ENCODE results near the gene SRP9.
A peak's percentile ranks its signal among the peaks of the same experiment; 100 is the strongest.

The SRP9 gene, protein sequence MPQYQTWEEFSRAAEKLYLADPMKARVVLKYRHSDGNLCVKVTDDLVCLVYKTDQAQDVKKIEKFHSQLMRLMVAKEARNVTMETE

DNA sequence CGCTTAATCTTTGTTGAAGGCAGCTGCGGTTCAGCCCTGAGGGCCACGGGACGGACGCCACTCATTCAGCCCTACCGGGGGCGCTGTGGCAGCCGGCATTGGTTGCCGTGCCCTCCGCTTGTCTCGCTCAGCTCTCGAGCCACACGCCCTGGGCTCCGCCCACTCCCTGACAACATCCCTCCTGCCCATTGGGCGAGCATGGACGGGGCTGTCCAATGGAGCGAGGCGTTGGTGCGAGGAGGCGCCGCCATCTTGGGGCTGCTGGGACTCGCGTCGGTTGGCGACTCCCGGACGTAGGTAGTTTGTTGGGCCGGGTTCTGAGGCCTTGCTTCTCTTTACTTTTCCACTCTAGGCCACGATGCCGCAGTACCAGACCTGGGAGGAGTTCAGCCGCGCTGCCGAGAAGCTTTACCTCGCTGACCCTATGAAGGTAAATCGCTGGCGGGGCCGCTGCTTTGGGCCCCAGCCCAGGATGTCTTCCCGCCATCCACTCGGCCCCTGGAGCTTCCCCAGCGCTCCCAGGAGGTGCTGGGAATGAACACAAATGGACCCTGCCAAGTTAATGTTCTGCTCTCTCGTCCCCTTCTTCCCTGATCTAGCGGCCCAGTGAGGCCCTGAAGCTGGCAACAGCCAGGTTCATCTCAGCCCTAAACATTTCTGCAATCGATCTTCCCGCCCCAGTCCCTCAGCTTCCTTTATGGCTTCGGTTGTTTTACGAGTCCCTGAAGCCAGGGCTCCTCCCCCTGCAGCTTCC lies at the start of gene SRP9:
TSS of gene SRP9 (plus strand) at position 244 of the 754 bp plus-strand sequence. CDS start at position 359, 115 bp downstream.
- peak; percentile 70 to 92 for DNase-seq

DNA sequence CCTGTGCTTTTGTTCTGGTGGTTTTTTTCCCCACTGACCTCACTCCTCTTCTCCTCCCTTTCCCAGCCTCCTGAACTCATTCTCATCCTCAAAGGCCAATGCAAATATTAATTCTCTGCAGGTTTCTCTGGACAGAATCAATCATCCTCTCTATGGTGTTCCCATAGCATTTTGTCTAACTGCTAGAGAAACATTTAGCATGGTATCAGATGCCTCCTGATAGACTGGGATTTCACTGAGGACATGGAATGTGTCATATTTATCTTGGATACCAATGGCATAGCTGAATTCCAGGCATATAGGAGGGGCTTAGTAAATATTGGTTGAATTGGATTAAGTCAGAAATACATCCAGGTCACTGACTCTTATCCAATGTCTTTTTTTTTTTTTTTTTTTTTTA lies 46.1 kb upstream of the SRP9 start:
- no peak for DNase-seq

DNA sequence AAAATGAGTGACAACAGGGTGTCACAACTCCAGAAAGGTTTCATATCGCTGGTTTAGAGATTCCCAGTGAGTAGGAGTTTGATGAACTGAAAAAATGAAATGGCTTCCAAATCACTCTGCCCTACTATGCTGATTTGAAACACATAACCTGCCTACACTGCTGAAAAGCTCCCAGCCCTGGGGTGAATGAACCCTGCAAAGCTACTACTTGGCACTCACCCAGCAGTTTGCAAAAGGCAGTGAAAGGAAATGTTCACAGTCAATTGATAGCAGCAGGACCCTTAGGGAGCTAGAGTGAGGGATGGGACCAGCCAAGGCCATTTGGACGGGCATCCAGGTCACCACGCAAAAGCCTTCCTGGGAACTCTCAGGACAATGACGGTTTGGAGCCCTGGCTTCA lies 44.4 kb upstream of the SRP9 start:
- no peak for DNase-seq

DNA sequence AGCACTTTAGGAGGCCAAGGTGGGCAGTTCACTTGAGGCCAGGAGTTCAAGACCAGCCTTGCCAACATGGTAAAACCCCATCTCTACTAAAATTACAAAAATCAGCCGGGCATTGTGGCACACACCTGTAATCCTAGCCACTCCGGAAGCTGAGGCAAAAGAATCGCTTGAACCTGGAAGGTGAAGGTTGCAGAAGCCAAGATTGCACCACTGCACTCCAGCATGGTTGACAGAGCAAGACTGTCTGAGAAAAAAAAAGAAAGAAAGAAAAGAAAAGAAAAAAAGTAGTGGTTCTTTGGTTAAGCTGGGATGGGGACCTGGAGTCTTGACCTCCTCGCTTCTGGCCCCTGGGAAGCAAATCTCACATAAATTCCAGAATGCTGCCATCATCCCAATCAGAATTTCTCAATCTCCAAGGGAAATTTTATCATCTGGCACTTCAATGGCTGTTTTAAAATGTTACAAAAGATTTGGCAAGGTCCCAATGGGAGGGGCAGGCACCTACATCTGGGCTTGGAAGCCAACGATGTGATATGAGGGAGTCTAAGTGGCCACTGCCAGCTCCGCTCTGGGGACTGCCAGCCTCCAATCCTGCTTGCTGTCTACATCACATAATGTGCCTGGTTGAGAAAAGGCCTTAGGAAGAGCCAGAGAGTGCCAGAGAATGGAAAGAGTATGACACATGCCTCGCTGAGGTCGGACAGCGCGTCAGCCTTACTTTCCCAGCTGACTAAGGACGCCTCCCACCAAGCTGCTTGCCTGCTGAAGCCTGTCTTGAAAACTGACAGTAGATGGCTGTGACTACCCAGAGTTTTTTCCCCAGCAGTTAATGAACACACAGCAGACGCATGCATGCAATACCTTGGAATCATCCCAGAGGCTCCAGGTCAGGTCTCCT lies 42.1 kb upstream of the SRP9 start:
- DNase-seq: no peak

DNA sequence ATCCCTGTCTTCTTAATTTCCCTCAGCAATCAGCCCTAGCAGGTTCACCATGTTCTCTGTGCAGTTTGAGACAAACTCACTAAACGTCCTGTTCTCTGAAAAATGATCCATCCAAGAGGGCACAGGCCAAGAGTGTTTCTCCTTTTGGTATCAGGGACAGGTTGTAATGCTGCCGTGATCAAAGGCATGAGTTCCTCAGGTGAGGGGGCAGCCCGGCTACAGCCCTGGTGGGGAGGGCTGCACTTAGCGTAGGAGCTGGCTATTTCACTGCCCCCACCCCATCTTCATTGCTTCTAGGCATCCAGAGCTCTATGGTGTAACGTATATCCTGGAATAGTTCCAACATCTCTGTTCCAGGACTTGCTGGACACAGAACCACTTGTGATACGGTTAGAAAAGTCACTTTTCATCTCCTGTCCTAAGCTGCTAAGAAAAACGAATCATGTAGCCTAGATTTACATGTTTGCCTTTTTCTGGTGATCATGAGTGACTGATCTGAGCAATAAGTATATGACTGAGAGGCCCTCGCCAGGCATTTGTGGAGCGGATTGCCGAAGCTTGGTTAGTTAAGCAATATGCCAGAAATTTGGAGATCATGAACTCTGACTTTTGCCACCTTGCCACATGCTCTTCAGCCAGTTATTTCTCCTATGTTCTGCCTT lies 41.1 kb upstream of the SRP9 start:
- DNase-seq: no peak

DNA sequence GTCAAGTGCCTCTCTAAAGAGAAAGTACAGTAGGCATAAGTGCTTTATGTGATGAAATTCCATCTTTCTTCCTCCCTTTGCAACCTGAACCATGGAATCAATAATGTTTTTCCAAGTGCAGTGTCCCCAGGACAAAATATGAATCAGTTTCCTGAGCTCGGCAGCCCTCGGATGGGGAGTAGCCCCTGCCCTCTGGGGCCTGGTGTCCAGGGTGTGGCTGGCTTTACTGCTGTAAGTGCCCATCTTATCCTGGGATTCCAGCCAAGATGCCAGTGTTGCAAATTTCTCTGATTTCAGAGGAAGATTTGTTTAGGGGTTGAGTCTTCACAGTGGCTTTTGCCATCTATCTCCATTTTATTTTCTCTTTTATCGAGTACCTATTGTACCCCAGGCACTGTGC lies 40.5 kb upstream of the SRP9 start:
- no peak for DNase-seq

DNA sequence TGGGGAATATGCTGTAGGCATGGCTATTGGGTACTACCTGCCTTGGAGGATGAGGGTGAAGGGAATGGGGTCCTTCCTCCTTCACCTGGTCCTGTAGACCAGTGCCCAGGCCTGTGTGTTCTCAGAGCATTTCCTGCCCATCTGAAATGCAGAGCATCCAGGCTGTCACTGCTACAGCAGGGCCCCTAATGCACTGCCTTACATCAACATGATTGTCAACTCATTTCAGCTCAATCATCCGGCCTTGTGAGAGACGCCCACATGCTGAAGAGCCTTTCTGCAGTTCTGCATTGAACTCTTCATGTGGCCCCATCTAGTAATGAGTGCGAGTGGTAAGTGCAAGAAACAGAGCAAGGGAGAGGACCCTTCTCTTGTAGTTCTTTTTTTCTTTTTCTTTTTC lies 39.8 kb upstream of the SRP9 start:
- DNase-seq: no peak

DNA sequence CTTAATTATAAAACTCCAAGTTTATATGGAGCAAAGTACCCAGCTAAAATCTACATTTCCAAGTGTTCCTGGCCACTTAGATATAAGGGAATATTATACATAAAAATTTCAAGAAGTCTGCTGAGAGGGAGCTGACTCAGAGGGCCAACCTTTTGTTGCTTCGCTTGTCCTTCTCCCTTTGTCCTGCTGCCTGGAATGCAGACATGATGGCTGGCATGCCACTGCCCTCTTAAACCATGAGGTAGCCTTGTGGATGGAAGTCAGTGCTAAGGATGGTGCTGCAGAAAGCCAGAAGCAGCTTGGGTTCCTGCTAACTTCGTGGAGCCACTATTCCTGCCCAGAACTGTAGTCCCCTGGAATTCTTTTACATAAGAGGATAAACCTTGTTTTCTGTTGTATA lies 38.9 kb upstream of the SRP9 start:
- no peak for DNase-seq

DNA sequence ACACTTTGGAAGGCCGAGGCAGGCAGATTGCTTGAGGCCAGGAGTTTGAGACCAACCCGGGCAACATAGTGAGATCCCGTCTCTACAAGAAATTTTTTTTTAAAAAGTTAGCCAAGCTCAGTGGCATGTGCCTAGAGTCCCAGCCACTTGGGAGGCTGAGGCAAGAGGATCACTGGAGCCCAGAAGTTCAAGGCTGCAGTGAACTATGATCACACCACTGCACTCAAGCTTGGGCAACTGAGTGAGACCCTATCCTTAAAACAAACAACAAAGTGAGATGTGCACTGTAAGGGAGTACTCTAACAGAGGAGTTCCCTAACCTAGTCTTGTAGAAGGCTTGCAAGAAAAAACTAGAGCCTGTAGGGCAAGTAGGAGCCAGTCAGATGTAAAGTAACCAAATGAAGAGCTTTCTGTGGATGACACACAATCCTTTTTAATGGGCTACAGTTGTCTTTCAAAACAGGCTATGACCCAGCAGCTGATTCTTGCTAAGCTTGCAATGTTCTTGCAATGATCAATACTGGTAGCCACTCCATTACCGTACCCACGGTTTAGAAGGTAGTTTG lies 38.0 kb upstream of the SRP9 start:
- no peak for DNase-seq

DNA sequence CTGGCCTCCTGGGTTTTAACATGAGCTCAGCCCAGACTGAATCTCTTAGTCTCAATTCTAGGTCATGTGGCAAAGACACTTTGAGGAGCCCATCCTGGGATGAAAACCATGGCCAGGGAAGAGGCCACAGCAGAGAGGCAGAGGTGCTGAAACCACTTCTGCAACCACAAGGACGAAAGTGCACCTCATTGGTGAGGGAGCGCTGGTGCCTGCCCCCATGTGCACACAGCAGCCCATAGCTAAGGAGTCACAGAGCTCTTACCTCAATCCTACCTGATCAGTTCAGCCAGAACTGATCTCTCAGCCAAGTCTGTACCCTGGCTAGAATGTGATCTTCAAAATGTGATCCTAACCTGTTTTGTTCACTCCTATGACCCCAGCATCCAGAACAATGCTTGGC lies 32.9 kb upstream of the SRP9 start:
- DNase-seq: no peak

DNA sequence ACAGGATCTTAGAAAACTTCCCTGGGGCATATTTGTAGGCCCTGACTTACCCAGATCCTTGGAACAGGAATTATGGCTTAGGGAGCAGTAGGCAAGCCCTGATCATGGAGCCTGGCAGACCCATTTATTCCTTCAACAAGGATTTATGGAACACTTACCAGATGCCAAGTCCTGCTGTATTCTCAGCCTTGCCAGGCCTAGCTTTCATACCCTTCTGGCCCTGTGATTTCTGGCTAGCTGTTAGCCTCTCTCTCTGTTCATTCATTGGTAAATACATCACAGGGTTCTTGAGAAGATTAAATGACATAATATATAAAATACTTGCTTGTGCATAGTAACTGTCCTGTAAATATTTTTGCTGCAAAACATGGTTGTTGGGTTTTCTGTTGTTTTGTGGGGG lies 32.4 kb upstream of the SRP9 start:
- no peak for DNase-seq

DNA sequence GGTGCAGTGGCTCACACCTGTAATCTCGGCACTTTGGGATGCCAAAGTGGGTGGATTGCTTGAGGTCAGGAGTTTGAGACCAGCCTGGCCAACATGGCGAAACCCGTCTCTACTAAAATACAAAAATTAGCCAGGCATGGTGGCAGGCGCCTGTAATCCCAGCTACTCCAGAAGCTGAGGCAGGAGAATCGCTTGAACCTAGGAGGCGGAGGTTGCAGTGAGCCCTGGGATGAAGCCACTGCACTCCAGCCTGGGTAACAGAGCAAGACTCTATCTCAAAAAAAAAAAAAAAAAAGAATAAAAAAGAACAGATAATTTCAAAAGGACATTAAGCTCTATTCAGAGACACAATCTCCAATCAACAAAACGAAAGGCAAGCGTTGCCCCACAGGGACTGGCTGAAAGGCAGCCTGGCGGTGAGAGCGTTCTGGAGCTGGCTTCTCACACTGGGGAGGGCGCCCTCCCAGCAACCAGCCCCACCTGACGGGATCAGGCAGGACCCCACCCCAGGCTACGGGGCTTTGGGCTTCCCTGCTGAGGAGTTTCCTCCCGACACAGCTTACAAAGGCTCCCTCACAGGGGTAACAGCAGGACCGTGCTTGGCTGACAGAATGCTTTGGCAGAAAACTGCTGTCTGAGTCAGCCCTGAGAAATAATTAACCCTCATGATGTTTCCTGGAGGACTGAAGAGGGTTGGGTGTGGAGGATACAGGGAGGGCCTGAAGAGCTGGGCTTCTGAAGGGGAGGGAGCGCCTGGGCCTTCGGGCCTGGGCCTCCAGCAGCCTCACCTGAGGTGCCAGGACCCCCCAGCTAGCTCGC lies 31.1 kb upstream of the SRP9 start:
- DNase-seq: no peak

DNA sequence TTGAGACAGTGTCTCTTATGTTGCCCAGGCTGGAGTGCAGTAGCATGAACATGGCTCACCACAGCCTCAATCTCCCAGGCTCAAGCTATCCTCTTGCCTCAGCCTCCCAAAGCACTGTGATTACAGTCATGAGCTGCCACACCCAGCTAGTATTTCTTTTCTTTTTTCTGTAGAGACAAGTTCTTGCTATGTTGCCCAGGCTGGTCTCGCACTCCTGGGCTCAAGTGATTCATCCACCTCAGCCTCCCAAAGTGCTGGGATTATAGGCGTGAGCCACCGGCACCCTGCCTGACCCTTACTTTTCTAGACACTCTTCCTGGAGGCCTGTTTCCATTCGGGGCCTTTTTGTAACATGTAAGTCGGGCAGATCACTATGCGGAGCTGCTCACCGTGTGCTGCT lies 30.1 kb upstream of the SRP9 start:
- no peak for DNase-seq

DNA sequence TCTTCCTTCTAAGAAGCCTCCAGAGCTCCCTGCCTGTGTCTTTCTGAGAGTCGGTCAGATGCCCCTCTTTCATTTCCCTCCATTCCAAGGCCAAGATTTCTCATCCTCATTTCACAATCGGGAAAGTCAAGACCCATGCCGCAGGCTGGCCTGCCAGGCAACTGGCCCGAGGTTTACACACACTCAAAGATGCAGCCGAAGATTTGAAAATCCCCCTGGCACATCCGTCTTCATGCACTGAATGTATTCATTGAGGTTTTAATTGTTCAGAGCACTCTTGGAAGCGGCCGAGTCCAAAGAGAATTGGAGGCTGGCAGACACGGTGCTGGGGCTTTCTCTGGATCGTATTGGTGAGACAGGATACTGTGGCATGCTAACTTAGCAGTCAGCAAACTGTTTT lies 29.1 kb upstream of the SRP9 start:
- no peak for DNase-seq

DNA sequence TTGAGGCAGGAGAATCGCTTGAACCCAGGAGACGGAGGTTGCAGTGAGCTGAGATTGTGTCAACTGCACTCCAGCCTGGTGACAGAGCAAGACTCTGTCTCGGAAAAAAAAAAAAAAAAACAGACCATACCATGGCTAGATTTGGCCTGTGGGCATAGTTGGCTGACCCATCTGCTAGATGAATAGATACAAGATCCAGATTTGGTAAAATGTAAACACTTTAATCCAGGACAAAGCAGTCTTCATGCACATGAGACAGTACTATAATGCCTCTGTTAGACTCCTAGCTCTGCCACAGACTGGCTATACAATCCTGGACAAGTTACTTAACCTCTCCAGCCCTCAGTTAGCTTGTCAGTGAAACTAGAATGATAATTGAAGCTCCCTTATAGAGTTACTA lies 27.9 kb upstream of the SRP9 start:
- no peak for DNase-seq

DNA sequence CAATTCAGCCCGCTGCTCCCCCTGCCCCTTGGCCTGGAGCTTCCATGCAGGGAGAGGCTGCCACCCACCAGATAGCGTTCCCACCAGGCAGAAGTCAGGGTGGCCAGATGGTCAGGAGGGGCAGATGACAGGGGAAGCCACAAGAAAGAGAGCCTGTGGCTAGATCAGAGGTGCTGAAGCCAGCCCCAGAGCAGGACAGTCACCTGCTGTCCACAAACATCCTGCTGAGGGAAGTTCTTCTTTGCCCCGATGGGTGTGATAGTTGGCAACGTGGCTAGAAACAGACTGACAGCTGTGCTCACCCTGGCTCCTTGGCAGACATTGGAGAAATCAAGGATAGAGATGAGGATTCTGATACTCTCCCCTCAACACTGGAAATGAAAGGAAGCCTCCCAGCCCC lies 27.2 kb upstream of the SRP9 start:
- no peak for DNase-seq

DNA sequence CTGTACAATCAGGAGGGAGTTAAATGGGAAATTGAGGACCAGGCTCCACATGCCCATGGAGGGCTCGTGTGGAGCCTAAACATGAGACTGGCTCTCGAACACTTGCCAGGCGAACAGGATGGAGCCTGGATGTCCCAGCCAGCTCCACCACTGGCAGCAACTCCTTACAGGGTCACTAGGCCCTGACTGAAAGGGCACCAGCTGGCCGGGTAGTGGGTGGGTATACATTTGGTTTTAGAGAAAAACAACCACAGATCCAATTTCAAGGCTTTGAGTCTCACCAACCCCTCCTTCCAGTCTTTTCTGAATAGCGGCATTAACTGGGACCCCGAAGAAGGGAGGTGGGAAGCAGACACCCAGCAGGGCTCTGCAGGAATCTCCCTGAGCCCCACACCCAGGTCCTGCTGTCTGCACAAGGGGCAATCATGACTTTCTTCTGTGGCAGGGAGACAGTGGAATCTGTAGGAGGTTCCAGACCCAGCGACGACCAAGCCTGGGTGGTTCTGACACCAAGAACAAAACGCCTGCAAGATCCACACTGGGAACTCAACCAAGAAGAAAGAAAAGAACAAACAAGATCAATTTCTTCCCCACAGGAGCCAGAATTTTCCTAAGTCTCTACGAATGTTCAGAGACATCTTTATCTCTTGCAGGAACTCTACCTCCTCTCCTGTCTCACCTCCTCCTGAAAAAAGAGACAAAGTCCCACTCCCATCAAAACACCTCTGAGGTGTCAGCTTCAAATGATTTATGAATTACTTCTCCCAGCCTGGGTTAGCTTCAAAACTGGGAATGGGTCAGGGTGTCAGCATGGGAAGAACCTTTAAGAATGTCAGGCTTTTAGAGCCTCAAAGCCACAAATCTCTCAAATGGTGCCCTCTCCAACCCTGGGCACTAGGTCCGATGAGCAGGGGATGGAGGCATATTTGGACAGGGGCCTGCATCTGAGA lies 26.5 kb upstream of the SRP9 start:
- no peak for DNase-seq

DNA sequence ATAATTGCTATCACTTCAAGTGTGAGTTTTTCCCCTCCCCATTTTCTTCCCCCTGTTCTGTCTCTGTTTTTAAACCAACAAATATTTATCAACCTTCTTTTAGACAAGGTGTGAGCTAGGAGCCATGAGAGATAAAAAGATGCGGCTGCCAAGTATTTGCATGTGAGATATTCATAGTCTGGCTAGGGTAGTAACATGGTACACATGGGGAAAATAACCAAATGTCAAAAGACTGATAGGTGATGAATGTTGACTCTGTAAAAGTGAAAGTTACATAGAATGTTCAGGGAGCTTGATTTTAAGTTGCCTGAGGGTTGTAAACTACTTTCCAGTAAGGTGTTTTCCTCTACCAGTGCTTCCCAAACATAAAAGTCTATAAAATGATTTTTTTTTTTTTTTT lies 25.4 kb upstream of the SRP9 start:
- no peak for DNase-seq

DNA sequence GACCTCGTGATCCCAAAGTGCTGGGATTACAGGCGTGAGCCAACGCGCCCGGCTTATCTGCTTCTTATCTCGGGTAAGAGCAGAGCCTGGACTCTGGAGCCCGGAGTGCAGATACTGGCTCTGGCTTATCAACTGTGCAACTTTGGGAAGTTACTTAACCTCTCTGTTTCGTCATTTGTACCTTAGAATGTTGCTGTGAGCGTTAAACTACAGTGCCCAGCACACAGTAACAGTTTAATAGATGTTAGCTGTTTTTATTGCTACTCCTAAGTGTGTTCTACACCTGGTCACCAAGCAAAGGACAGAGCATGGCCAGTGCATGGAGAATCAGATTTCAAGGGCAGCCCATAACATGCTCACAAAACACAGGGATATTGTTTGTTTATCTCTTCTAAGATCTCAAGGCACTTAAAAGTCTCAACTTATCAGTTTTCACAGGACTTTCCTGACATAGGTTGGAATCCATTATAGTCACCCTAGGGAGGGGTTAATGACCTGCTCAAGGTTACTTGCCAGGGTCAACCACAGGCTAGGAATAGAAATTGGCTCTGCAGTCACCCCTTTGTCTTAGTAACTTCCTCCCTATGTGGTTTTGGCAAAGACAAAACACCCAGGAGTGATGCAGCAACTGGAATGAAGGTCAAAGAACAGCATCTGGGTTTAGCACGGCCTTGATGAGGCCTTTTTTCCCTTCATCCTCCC lies 22.5 kb upstream of the SRP9 start:
- DNase-seq: no peak

DNA sequence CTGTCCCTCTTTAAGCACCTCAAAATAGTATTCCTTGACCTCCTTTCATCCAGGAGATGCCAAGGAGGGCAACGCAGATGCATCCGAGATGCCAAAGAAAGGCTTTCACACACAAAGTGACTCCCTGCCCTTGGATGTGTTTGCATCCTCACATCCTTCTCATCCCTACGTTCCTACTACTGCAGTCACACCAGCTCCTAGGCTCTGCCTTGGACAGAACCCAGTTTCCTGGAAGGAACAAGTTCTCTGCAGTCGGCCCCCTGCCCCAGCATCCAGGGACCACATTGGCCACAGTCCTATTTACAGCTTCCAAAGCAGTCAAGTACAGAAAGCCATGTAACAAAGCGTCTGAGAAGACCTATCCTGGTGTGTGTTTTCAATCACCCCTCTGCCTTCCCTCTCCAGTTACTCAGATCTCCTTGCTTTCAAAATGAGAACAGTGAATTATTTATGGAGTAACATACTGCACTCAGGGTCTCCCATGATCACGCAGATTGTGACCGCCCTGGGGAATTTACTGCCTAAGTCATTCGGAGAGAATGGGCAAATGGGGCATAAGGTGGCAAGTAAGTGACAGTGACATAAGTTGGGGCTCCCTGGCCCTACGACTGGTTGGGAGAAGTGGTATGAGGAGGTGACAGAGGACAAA lies 21.8 kb upstream of the SRP9 start:
- no peak for DNase-seq
